Measurements from ENCODE around the gene CXCL10.

GRCh38 chr4:76061982-76062381, 38.7 kb upstream of the CXCL10 start:
- no peak for TF ChIP-seq CTCF (conservative IDR thresholded peaks at IDR 0.05)
- TF ChIP-seq ZFX (IDR thresholded peaks at IDR 0.05), result no peak

All from C4-2B (cell line).